NT2/D1 (cell line): ENCODE results near the gene ARHGEF25.

Experiments
- SUZ12 ChIP-seq: IDR thresholded peaks from 2 replicates; pipeline ENCODE4 v1.6.1; 2011; ENCODE audit not compliant: insufficient read length, insufficient read depth; ENCODE audit errors: extremely low read depth
- ZNF274 ChIP-seq: IDR thresholded peaks from 2 replicates; pipeline ENCODE4 v1.6.1; 2011; ENCODE audit warnings: mild to moderate bottlenecking, low read depth, low read length

DNA sequence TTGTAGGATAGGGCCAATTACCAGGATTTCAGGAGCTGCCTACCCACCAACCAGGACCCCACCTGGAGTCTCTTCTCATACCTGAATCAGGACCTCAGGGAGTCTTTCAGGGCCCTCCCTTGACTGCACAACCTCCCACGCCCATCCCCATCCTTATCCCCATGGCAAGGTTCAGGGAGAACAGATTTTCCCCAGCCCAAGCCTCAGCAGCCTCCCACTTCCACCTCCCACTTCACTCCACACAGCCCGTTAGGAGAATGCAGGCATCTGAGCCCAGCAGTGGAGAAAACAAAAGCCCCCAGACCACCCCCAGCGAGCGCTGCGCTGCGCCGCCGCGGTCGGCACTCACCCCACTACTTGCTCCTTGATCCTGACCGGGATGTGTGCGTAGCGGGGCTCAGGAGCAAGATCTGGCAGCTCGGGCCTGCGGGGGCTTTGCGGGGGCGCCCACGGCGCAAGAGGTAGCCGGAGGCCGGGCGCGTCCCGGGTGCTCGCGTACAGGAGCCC, 20.4 kb downstream of the ARHGEF25 start:
- TF ChIP-seq ZNF274 (no peak), SUZ12 (no peak)
